Cardiac muscle cell (in vitro differentiated cells and primary cell): Measurements from ENCODE around the gene PTPRT. TPM values are rescaled to one million over a fixed set of nuclear protein-coding genes. Genes with fewer than 3 reads are reported as not detected.

Source experiments
- DNase-seq, 2 donors: peaks; one replicate each; pipeline versions ENCODE4 v3.0.0 to v3.0.0-alpha.2; 2010 to 2017; ENCODE audit warnings: low read depth in 1 of 2, low spot score in 1 of 2
- H3K27ac ChIP-seq: fragments of 200-600 bp; sonication (generic); 2 replicates; pipeline ENCODE4 v1.5.1; 2016
- H3K27me3 ChIP-seq: fragments of 200-600 bp; sonication (generic); 2 replicates; pipeline ENCODE4 v1.6.0; 2016; ENCODE audit warnings: control low read depth
- H3K36me3 ChIP-seq: fragments of 200-600 bp; sonication (generic); 2 replicates; pipeline ENCODE4 v1.5.1; 2016; ENCODE audit warnings: control low read depth
- H3K4me1 ChIP-seq: fragments of 200-600 bp; sonication (generic); 2 replicates; pipeline ENCODE4 v1.8.1; 2017; ENCODE audit warnings: low read depth, mild to moderate bottlenecking, mixed run types
- H3K4me3 ChIP-seq: fragments of 200-600 bp; sonication (generic); 2 replicates; pipeline ENCODE4 v1.5.1; 2016; ENCODE audit warnings: mild to moderate bottlenecking
- H3K9me3 ChIP-seq: fragments of 200-600 bp; sonication (generic); 2 replicates; pipeline ENCODE4 v1.5.1; 2017; ENCODE audit warnings: low read depth, mild to moderate bottlenecking, control low read depth
- polyA plus RNA-seq: library from polyadenylated mRNA; unstranded; fragments of >200 nt; fragmentation: Nextera tagmentation; extraction: Ambion mirVana; gene quantifications from 2 replicates; pipeline ENCODE4 v1.2.1, GENCODE V29; 2016
- total RNA-seq: library from RNA; depleted of rRNA; stranded (reverse); fragments of >200 nt; gene quantifications from 2 replicates; pipeline ENCODE4 v1.2.3, GENCODE V29; 2016
- TF ChIP-seq, protein P1 (sequence below): IDR thresholded peaks from 2 replicates; pipeline ENCODE4 v1.5.1; 2012; ENCODE audit warnings: low read depth, mild to moderate bottlenecking, low read length

Gene PTPRT
- total and polyA plus RNA-seq, 2 experiments from 2014 or later: 0.30 to 1.4 TPM

GRCh38 chr20:42945234-42945994 is 244.3 kb downstream of the PTPRT start:
- Histone ChIP-seq H3K9me3 (no peaks in the 10 kb centered on the region), H3K4me3 (no peak overlapping the region), H3K4me1 (peaks cover 15% of the 10 kb centered on the region), H3K27me3 (no peaks in the 10 kb centered on the region), H3K27ac (no peak overlapping the region), H3K36me3 (no peaks in the 10 kb centered on the region)
- DNase-seq: peak in 1 of 2 donors; percentile 5
- TF ChIP-seq, protein P1, sequence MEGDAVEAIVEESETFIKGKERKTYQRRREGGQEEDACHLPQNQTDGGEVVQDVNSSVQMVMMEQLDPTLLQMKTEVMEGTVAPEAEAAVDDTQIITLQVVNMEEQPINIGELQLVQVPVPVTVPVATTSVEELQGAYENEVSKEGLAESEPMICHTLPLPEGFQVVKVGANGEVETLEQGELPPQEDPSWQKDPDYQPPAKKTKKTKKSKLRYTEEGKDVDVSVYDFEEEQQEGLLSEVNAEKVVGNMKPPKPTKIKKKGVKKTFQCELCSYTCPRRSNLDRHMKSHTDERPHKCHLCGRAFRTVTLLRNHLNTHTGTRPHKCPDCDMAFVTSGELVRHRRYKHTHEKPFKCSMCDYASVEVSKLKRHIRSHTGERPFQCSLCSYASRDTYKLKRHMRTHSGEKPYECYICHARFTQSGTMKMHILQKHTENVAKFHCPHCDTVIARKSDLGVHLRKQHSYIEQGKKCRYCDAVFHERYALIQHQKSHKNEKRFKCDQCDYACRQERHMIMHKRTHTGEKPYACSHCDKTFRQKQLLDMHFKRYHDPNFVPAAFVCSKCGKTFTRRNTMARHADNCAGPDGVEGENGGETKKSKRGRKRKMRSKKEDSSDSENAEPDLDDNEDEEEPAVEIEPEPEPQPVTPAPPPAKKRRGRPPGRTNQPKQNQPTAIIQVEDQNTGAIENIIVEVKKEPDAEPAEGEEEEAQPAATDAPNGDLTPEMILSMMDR: no peak

DNA sequence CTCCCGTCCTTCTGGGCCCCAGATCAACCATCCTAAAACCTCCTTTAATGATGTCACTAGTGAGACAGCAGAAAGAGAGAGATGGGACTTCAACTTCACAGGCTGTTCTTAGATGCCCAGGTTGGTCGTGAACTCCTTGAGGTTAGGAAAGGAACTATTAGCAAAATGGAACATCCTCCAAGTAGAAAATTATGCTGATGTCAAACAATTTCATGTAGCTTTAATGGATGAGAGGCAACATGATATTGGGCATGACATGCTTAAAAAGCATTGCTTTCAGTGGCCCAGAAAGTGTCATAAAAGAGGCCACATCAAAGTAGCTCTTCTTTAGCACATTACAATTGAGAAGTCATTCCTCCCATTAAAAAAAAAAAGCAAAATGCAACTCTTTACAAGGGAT is 248.1 kb downstream of the PTPRT start:
- TF ChIP-seq, protein P1: no peak
- no peak for DNase-seq
- no peaks in the 10 kb centered on the region for H3K9me3 ChIP-seq
- H3K4me3 ChIP-seq: no peak overlapping the region
- H3K36me3 ChIP-seq: no peaks in the 10 kb centered on the region
- H3K4me1 ChIP-seq: peaks cover 15% of the 10 kb centered on the region
- no peak overlapping the region for H3K27ac ChIP-seq
- H3K27me3 ChIP-seq: no peaks in the 10 kb centered on the region

DNA sequence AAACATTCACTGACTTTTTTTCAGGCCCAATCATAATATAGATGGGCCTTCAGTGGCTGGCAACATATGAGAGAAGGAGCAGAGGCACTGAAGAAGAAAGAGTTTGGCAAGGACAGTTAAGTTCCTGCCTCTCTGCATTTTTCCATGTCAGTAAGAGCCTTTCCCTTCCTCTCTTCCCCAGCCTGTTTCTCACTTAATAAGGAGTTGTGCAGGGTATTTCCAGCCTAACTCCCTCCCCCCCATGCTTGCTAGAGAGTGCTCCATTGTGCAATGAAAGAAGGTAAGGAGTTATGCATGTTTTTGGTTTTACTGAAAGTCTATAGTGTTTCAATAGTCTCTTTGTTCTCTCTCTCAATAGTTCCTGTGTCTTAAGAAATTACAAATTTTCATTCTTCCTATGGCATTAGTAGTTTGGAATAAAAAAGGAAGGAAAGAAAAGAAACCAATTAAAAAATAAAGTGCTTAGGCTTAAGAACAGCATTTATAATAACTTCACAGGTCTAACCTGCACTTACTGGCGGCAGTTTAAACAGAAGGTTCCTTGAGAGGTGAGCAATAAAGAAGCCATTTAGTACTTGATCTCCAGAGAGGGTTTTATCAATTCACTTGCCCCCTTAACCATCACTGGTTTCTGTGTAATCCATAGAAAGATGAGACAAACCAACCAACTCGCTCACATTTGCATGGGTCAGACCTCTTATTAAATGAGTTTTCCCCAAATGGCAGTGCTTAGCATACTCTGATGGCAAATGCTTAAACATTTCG is 251.1 kb downstream of the PTPRT start:
- Histone ChIP-seq H3K36me3 (no peaks in the 10 kb centered on the region), H3K27me3 (no peaks in the 10 kb centered on the region), H3K4me1 (no peaks in the 10 kb centered on the region), H3K27ac (no peak overlapping the region), H3K9me3 (no peaks in the 10 kb centered on the region), H3K4me3 (no peak overlapping the region)
- no peak for DNase-seq
- TF ChIP-seq, protein P1: no peak

DNA sequence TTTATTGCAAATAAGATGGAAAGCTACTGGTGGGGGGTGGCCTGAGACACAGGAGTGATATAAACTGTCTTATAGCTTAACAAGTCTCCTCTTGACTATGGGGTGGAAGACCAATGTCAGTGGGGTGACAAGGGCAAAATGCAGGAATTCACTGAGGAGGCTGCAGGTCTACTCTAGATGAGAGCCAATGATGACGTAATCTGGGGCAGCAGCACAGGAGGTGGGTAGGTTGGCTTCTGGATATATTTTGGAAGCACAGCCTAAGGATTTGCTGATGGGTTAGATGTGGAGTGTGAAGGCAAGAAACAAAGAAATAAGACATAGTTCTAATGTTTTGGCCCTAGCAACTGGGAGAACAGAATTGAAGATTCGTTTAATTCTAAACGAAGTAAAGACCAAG is 253.2 kb downstream of the PTPRT start:
- Histone ChIP-seq H3K27ac (no peak overlapping the region), H3K9me3 (no peaks in the 10 kb centered on the region), H3K4me3 (no peak overlapping the region), H3K27me3 (no peaks in the 10 kb centered on the region), H3K4me1 (no peaks in the 10 kb centered on the region), H3K36me3 (no peaks in the 10 kb centered on the region)
- TF ChIP-seq, protein P1: no peak
- DNase-seq: no peak

DNA sequence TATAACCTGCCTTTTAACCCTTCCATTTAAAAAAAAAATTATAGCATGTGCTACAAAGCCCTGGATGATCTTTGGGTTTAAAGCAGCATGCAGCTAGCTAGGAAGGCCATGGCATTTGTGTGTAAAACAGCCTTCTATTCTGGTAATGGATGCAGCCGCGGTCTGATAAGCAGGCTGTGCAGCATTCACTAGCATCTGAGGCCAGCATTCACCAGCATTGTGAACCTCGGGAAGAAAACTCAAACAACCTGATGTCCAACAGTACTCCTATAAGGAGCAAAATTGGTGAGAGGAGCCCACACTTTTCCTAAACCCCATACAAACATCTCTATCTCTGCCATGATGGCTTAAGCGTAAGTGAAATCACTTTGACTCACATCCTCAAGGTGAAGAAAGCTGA is 265.5 kb downstream of the PTPRT start:
- no peak for DNase-seq
- Histone ChIP-seq H3K4me3 (no peak overlapping the region), H3K36me3 (no peaks in the 10 kb centered on the region), H3K4me1 (no peaks in the 10 kb centered on the region), H3K27me3 (no peaks in the 10 kb centered on the region), H3K27ac (no peak overlapping the region), H3K9me3 (no peaks in the 10 kb centered on the region)
- TF ChIP-seq, protein P1: no peak
